ENCODE data around the gene NFYC.

The NFYC gene

GRCh38 chr1:40798366-40799281, 107.1 kb downstream of the NFYC start:
- no peak for DNase-seq

DNA sequence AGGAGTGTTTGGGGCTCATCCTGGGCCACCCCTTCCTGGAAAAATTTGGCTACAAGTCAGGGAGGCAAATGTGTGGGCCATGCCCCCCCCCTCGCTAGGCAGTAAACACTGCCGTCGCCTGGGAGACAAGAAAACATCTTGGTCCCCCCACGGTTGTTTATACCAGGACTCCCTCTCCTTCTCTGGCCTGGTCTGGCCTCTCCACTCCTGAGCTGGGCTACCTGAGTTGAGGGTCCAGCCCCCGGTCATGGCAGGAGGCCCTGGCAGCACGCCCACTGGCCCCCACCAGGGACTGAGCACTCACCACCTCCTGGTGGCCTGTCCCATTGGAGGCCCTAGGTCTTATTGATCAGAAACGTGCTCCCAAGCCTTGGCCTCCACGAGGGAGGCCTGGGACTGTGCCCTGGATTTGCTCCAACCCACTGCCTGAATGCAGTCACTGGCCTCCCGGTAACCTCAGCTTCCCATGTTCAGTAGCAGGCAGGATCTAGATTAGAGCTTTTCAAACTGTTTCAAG, 107.9 kb downstream of the NFYC start:
- no peak for DNase-seq

DNA sequence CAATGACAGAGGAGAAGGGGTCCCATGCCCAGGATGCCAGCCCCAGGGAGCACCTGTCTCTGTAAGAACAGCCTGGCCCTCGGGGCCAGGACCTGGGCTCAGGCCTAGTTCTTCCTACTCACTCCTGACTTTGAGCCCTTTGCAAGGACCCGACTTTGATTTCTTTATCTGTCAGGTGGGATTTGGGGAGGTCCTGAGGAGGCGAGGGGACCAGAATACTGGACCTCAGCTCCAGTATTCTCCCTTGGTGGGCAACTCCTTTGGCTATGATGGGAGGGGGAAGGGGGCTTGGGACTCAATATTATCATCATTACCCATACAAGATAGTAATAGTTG, 110.2 kb downstream of the NFYC start:
- no peak for DNase-seq

- peak; percentile 82 for DNase-seq
Observed at GRCh38 chr1:40802078-40802741, 110.7 kb downstream of the NFYC start.

DNA sequence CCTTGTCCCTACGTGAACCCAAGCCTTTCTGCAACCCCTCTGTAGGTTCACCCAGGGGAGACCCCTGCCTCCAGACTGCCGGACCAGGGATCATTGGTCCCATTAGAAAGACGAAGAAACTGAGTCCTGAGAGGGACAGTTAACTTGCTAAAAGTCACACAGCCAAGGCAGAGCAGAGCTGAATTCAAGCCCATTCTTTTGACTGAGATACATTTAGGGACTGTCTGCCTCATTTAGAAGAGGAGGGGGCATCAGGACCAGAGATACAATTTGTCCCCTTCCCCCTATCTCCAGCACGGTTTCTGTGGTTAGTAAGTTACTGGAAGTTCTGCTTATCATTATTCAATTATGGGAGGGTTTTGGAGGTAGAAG, 111.2 kb downstream of the NFYC start:
- DNase-seq, result no peak

- DNase-seq, result no peak
Observed at GRCh38 chr1:40803447-40803846, 111.9 kb downstream of the NFYC start.

- DNase-seq, result no peak
Observed at GRCh38 chr1:40803902-40804301, 112.4 kb downstream of the NFYC start.

DNA sequence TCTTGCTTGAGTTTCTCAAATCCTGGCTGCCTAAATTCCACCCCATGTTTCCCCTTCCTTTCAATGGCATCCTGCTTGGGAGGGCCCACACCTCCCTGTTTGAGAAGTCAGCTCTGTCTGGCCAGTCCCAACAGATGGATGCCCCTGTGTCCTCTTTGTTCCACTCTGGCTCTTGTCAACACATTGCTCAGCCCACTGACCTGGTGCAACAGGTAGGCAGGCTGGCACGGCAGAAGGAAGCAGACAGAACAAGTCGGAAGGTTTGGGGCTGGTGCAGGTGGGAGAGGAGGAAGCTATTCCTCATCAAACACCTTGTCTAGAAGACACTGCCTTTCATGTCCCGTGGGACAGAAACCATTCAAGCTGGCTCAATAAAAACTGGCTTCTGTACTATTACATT, 114.7 kb downstream of the NFYC start:
- no peak for DNase-seq

DNA sequence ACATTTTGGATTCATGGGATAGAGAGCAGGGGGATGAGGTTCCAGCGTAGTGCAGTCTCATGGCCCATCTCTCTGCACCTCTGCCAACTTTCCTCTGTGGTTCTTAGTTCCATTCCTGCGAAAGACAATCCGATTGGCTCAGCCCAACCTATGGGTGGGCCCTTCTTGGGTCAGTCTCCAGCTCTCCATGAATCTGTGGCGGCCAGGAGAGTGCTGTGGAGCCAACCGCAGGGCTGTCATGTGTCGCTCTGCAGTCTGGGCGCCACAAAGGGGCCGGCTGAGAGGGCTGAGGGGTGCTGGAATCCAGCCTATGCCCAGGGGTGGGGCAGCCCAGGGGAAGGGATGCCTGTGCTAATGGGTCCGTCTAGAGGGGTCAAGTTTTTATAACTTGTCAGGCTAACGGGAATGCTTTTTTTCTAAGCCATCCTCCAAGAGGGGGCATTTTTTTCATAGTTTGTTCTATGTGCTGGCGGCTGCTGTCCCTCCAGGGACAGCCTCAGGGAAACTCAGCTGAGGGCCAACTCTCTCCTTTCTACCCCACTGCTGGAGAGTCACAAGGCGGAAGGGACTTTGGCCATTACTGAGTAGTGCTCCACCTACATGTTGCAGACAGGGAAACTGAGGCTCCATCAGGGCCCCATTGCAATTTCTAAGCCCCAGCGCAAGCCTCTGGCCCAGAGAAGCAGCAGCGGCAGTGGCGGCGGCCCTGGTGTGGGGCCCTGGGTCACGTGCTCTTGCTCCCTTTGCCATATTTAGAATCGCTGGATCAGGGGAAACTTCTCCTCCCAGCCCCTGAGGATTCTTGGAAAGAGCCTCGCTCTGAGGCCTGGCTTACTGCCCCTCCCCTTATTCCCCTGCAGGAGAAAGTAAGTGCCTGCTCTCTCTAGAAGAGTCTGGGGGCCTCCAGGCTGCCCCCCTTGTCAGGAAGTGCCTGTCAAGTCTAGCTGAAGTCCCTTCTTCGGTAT, 115.5 kb downstream of the NFYC start:
- no peak for DNase-seq

DNA sequence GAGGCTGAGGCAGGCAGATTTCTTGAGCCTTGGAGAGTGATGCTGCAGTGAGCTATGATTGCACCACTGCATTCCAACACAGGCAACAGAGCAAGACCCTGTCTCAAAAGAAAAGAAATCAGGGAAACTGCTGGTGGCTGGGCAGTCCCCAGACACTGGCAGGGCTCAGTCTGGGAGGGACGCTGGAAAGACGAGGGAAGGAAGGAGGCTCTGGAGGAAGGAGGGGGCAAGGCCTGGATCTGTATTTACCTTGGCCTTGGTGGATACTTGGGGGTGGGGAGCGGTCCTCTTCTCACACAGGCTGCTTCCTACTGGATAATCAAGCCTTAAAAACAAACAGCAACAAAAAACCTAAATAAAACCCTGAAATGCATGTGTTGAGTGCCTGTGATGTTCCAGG, 116.5 kb downstream of the NFYC start:
- DNase-seq, result no peak

- no peak for DNase-seq
Observed at GRCh38 chr1:40808444-40808843, 116.9 kb downstream of the NFYC start.

GRCh38 chr1:40808909-40809308, 117.4 kb downstream of the NFYC start:
- DNase-seq, result no peak

DNA sequence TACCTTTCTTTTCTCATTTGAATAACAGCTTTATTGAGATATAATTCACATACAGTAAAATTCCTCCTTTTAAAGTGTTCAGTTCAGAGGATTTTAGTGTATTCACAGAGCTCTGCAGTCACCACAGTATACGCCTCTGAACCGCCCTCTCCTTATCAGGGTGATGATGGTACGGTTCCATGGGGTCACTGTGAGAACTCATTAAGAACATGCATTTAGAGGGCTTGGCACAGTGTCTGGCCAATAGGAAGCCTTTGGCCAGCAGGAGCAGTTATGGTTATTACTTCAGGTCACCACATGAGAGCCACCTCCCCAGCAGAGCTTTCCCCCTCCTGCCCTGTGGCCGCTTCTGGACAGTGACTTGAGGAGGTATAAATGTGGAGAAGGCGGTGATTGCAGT, 119.4 kb downstream of the NFYC start:
- no peak for DNase-seq

GRCh38 chr1:40815420-40815819, 123.9 kb downstream of the NFYC start:
- no peak for DNase-seq

- no peak for DNase-seq
Observed at GRCh38 chr1:40817791-40818263, 126.3 kb downstream of the NFYC start.

GRCh38 chr1:40818264-40818961, 126.9 kb downstream of the NFYC start:
- peak; percentile 86 for DNase-seq

DNA sequence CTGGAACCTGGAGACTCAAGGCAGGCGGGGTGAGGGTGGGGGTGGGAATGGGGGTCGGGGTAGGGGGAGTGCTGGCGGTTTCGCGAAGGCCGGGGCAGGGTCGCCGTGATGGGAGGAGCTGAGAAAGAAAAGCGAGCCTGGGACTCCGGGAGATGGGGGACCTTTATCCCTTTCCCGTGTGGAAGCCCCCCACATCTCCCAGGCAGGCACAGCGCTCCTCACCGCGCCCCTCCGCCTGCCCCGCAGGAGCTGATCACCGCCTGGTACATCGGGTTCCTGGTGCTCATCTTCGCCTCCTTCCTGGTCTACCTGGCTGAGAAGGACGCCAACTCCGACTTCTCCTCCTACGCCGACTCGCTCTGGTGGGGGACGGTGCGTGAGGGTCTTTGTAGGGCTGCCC, 127.6 kb downstream of the NFYC start:
- no peak for DNase-seq

GRCh38 chr1:40820251-40820797, 128.8 kb downstream of the NFYC start:
- no peak for DNase-seq

Data from stimulated activated CD4-positive, alpha-beta T cell treated with anti-CD3 and anti-CD28 coated beads, Interleukin-4, amount 100 ng/mL, for 24 hours (primary cell).